GM18508 (cell line): ENCODE measurements around the gene NCOA5.

ENCODE experiments used
- ATAC-seq: cut with Tn5 transposase; IDR thresholded peaks from one replicate; pipeline ENCODE4 v1.9.1; 2021; ENCODE audit warnings: moderate number of reproducible peaks; ENCODE audit not compliant: insufficient read depth, unreplicated experiment

NCOA5 gene

GRCh38 chr20:46065691-46066090, 24.1 kb downstream of the NCOA5 start:
- no peak for ATAC-seq

- ATAC-seq: no peak
These were observed 24.8 kb downstream of the NCOA5 start for GRCh38 chr20:46065006-46065405.

GRCh38 chr20:46063652-46064054, 26.1 kb downstream of the NCOA5 start:
- ATAC-seq: no peak

- ATAC-seq: no peak
These were observed 26.6 kb downstream of the NCOA5 start for GRCh38 chr20:46063151-46063550.

- ATAC-seq: no peak
These were observed 27.1 kb downstream of the NCOA5 start for GRCh38 chr20:46062621-46063020.

GRCh38 chr20:46062151-46062550, 27.6 kb downstream of the NCOA5 start:
- no peak for ATAC-seq

- no peak for ATAC-seq
These were observed 28.8 kb downstream of the NCOA5 start for GRCh38 chr20:46060975-46061374.

GRCh38 chr20:46060301-46060881, 29.4 kb downstream of the NCOA5 start:
- no peak for ATAC-seq

GRCh38 chr20:46058599-46059281, 31.0 kb downstream of the NCOA5 start:
- no peak for ATAC-seq

GRCh38 chr20:46057856-46058598, 31.7 kb downstream of the NCOA5 start:
- ATAC-seq: no peak

GRCh38 chr20:46056970-46057855, 32.5 kb downstream of the NCOA5 start:
- ATAC-seq: no peak

GRCh38 chr20:46056027-46056833, 33.5 kb downstream of the NCOA5 start:
- ATAC-seq: no peak

GRCh38 chr20:46055269-46055668, 34.5 kb downstream of the NCOA5 start:
- ATAC-seq: no peak

- ATAC-seq: no peak
These were observed 35.2 kb downstream of the NCOA5 start for GRCh38 chr20:46054606-46055005.

GRCh38 chr20:46053416-46053815, 36.3 kb downstream of the NCOA5 start:
- ATAC-seq: no peak

GRCh38 chr20:46051556-46052308, 38.0 kb downstream of the NCOA5 start:
- no peak for ATAC-seq

GRCh38 chr20:46050885-46051284, 38.9 kb downstream of the NCOA5 start:
- ATAC-seq: no peak

GRCh38 chr20:46050444-46050843, 39.3 kb downstream of the NCOA5 start:
- ATAC-seq: no peak

GRCh38 chr20:46049815-46050214, 39.9 kb downstream of the NCOA5 start:
- no peak for ATAC-seq
